ENCODE results near the gene PKD1L1. TPM values are rescaled to one million over a fixed set of nuclear protein-coding genes. Genes with fewer than 3 reads are reported as not detected.

PKD1L1 gene
- total RNA-seq, 1 experiment from 2014 or later, result 0.17 TPM

DNA sequence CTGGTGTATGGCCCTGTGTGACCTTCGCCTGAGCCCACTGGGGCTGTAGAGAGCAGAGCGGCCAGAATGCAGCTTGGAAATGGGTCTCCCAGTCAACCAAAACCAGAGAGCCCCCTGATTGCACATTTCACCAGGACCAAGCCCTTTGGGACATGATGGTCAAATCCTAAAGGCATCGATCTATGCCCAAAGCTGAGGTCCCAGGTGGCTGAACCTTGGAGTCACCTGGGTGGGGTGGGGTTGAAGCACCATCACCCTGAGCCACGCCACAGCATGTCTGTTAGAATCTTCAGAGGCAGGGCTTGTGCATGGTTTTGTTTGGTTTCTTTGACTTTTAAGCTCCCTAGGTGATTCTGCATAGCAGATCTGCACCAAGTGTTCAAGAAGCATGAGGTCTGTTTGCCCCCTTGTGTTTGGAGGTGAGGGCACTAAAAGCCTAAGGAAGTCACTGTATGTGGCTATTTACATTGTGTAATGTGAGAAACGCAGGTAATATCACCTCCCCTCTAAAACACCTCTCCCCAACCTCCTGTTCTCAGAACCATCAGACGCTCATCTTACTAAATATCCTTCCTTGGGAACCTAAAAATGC is 9.6 kb downstream of the PKD1L1 start:
- H3K36me3 ChIP-seq (ENCODE audit: control insufficient read depth in 1 of 2, insufficient read depth in 2 of 2, low read length in 2 of 2), result no peaks in the 10 kb centered on the region
- H3K4me3 ChIP-seq (replicated peaks in 1 of 2; ENCODE audit: low read depth in 1 of 2, low read length in 2 of 2), result no peak overlapping the region
- ATAC-seq, result no peak
- H3K9me2 ChIP-seq (ENCODE audit: insufficient read depth), result no peaks in the 10 kb centered on the region
- no peak overlapping the region for H3K9ac ChIP-seq (ENCODE audit: low read length)
- TF ChIP-seq, protein P1, sequence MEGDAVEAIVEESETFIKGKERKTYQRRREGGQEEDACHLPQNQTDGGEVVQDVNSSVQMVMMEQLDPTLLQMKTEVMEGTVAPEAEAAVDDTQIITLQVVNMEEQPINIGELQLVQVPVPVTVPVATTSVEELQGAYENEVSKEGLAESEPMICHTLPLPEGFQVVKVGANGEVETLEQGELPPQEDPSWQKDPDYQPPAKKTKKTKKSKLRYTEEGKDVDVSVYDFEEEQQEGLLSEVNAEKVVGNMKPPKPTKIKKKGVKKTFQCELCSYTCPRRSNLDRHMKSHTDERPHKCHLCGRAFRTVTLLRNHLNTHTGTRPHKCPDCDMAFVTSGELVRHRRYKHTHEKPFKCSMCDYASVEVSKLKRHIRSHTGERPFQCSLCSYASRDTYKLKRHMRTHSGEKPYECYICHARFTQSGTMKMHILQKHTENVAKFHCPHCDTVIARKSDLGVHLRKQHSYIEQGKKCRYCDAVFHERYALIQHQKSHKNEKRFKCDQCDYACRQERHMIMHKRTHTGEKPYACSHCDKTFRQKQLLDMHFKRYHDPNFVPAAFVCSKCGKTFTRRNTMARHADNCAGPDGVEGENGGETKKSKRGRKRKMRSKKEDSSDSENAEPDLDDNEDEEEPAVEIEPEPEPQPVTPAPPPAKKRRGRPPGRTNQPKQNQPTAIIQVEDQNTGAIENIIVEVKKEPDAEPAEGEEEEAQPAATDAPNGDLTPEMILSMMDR (IDR thresholded peaks at IDR 0.05 in 2 of 3, conservative IDR thresholded peaks at IDR 0.05 in 1 of 3; ENCODE audit: borderline replicate concordance in 1 of 3, insufficient read depth in 1 of 3, low read depth in 2 of 3, low read length in 2 of 3), result 0 out of 6 replicates have a peak, but pooled peaks of 2 of the 3 experiments have one; percentile 10 to 14
- TF ChIP-seq REST (IDR thresholded peaks at IDR 0.05; ENCODE audit: low read depth) (no peak), RAD21 (IDR thresholded peaks at IDR 0.05; ENCODE audit: low read depth) (peak; percentile 43)
- intact Hi-C loops (cut with micrococcal nuclease), result no loop called here
- H3K27me3 ChIP-seq (ENCODE audit: insufficient read depth, low read length), result no peaks in the 10 kb centered on the region
- no peaks in the 10 kb centered on the region for H3K9me3 ChIP-seq (ENCODE audit: control insufficient read depth in 1 of 2, insufficient read depth in 1 of 2, low read depth in 1 of 2, low read length in 2 of 2)
- H3K4me2 ChIP-seq (ENCODE audit: low read length), result no peak overlapping the region
- H3K4me1 ChIP-seq (ENCODE audit: control insufficient read depth in 1 of 2, insufficient read depth in 2 of 2, low read length in 2 of 2), result peaks cover 0 to 9% of the 10 kb centered on the region in 2 experiments; a peak in 2 of 4 replicates
- H2AFZ ChIP-seq (ENCODE audit: low read depth, low read length, poor library complexity, severe bottlenecking), result no peak overlapping the region
- RAD21 ChIA-PET (ENCODE audit: low non-redundant PET in 1 of 2, low total read pairs in 2 of 2, uncharacterized antibody in 2 of 2, unreplicated experiment in 2 of 2), result interaction anchor here (1.1 to 1.7 kb wide), 2 partner anchors 672 to 673 kb away, joined by 3 to 7 read pairs; no protein-coding TSS in a partner anchor
- CTCF ChIA-PET, result interaction anchor here (1.2 to 2.6 kb wide), 2 partner anchors 216 to 672 kb away, joined by 3 to 15 read pairs; no protein-coding TSS in a partner anchor
- no peak overlapping the region for H3K27ac ChIP-seq (ENCODE audit: low read depth, low read length)
- no peaks in the 10 kb centered on the region for H4K20me1 ChIP-seq (ENCODE audit: insufficient read depth)
- POLR2A ChIA-PET, result no interaction called here
- no peak for DNase-seq (ENCODE audit: low read depth, low spot score)
- BruUV-seq (replicated peaks), result no TSS peak
- H3K79me2 ChIP-seq (ENCODE audit: insufficient read depth, low read length), result no peaks in the 10 kb centered on the region

All from HCT116 (cell line).